ENCODE results near the gene PCDH12. TPM values are rescaled to one million over a fixed set of nuclear protein-coding genes. Genes with fewer than 3 reads are reported as not detected.
A peak's percentile ranks its signal among the peaks of the same experiment; 100 is the strongest.
"Not testable (repeated sequence)": the region's sequence is repeated elsewhere in the genome, so short reads cannot be mapped to it uniquely, and the experiment has no call there.

Gene PCDH12
- total and polyA plus RNA-seq, 2 donors (not counting 3 experiments of a cell fraction or from before 2014, with no cell fraction given) = 6.2 to 20.4 TPM

DNA sequence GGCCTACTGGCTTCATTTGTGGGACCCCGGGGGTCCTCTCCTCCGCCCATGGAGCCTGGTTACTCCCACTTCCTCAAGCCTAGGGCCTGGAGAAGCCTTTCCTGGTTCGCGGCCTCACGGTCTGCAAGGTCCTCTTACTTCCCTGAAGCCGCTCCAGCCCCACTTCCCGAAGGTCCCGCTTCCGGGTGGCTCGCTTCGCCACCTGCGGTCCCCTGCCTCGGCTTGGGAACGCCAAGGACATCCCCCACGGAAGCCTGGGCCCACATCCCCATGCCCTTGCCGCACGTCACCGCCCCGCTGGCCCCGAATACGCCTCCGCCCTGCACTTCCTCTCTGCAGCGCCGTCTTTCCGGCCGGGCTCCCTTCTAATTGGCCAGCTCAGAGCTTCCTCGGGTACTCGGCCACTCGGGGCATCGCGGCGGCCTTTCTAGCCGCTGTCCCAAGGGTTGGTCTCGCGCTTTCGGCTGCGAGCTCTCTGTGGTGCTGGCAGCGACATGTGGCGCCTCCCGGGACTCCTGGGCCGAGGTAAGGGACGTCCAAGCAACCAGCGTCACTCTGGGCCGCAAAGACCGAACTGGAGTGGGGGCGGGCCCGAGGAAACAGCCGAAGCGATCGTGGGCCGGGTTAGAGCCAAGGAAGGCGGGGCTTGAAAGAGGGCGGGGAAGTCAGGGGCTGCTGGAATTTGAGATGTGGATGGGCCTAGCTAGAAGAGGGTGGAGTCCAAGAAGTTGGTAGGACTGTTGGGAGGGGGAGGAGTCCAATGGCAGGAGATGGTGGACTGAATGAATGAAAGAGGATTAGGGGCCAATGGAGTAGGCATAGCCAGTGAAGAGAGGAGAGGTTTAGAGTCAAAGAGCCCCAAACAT lies 34.3 kb downstream of the PCDH12 start, which contains the start of gene DELE1:
TSS of gene DELE1 (plus strand) at position 424 of the 866 bp plus-strand sequence. CDS start at position 495, 71 bp downstream.
- ChIA-PET CTCF (interaction anchor here (0.6 to 3.0 kb wide), 10 partner anchors 9 to 247 kb away, joined by 3 to 19 read pairs (median 6); partner anchors contain the start of genes PCDH1 and PCDH12), POLR2A (interaction anchor here (0.9 to 1.9 kb wide), 4 partner anchors 18 to 45 kb away, joined by 3 to 9 read pairs (median 5); partner anchors contain the start of gene RNF14)
- DNase-seq (ENCODE audit: low read depth, low spot score) (peak; percentile 95), FAIRE-seq (peak; percentile 94)
- peak within 1 kb of the TSS; percentile 77 for H3K4me2 ChIP-seq (ENCODE audit: insufficient read depth, low read length)
- BruUV-seq (replicated peaks) = TSS peak; percentile 75
- intact Hi-C loops (cut with micrococcal nuclease) (loop anchor here (1.0 to 2.0 kb wide), 3 partner anchors 17 to 75 kb away; partner anchors contain the start of gene PCDH12), dilution Hi-C loops (cut with MboI; ENCODE audit: extremely low pct_ligation_motif_present, low sequenced_read_pairs) (no loop called here)
- H3K27ac ChIP-seq (ENCODE audit: insufficient read depth, low read depth, low read length) = peak within 1 kb of the TSS; percentile 84
- H3K36me3 ChIP-seq (ENCODE audit: control insufficient read depth in 2 of 2, extremely low read depth in 1 of 2, insufficient read depth in 2 of 2, low read length in 2 of 2) = peaks cover 3 to 13% of the 10 kb centered on the region in 2 experiments
- H2AFZ ChIP-seq (ENCODE audit: low read depth, low read length) = peak within 1 kb of the TSS; percentile 53
- H3K9ac ChIP-seq (replicated peaks; ENCODE audit: extremely low read depth, insufficient read depth, low read length) = peak within 1 kb of the TSS; percentile 82
- no peaks in the 10 kb centered on the region for H4K20me1 ChIP-seq (replicated peaks; ENCODE audit: control insufficient read depth, extremely low read depth, insufficient read depth, low read length)
- H3K4me1 ChIP-seq (ENCODE audit: control insufficient read depth, extremely low read depth, insufficient read depth, low read length) = peaks cover 15% of the 10 kb centered on the region
- no peaks in the 10 kb centered on the region for H3K9me3 ChIP-seq (replicated peaks; ENCODE audit: control insufficient read depth, insufficient read depth, low read length)
- TF ChIP-seq FOS (IDR thresholded peaks at IDR 0.05; ENCODE audit: borderline replicate concordance, insufficient read depth, low read length) = no peak
- peak; percentile 84 for TF ChIP-seq POLR2AphosphoS5 (IDR thresholded peaks at IDR 0.05; ENCODE audit: insufficient read depth, low read depth, low read length)
- TF ChIP-seq POLR2A (IDR thresholded peaks at IDR 0.05; ENCODE audit: low read depth, low read length) = peak; percentile 76
- peaks cover 11% of the 10 kb centered on the region for H3K79me2 ChIP-seq (ENCODE audit: control insufficient read depth, insufficient read depth, low read length)
- H3K9me1 ChIP-seq (replicated peaks; ENCODE audit: control insufficient read depth, extremely low read depth, insufficient read depth, low read length) = no peaks in the 10 kb centered on the region
- H3K4me3 ChIP-seq (replicated peaks in 1 of 3; ENCODE audit: insufficient read depth in 1 of 3, low read depth in 1 of 3, low read length in 3 of 3) = peak within 1 kb of the TSS; percentile 28 to 63 (median 47)
- H3K27me3 ChIP-seq (ENCODE audit: control insufficient read depth in 2 of 2, insufficient read depth in 2 of 2, low read length in 2 of 2) = no peaks in the 10 kb centered on the region

- intact Hi-C loops (cut with micrococcal nuclease) = loop anchor here (1.0 kb wide), 1 partner anchor 35 kb away; the partner anchor contains the start of gene PCDH12
- Histone ChIP-seq H3K4me2 (ENCODE audit: insufficient read depth, low read length) (peak overlapping the region; percentile 77), H3K4me3 (replicated peaks in 1 of 3; ENCODE audit: insufficient read depth in 1 of 3, low read depth in 1 of 3, low read length in 3 of 3) (peak overlapping the region; percentile 28 to 63 (median 47)), H3K27ac (ENCODE audit: insufficient read depth, low read depth, low read length) (peak overlapping the region; percentile 84), H2AFZ (ENCODE audit: low read depth, low read length) (peak overlapping the region; percentile 53), H3K4me1 (ENCODE audit: control insufficient read depth, extremely low read depth, insufficient read depth, low read length) (peaks cover 12% of the 10 kb centered on the region), H3K79me2 (ENCODE audit: control insufficient read depth, insufficient read depth, low read length) (peaks cover 11% of the 10 kb centered on the region), H3K9ac (replicated peaks; ENCODE audit: extremely low read depth, insufficient read depth, low read length) (peak overlapping the region; percentile 82), H3K36me3 (ENCODE audit: control insufficient read depth in 2 of 2, extremely low read depth in 1 of 2, insufficient read depth in 2 of 2, low read length in 2 of 2) (peaks cover 3 to 11% of the 10 kb centered on the region in 2 experiments)
- POLR2A ChIA-PET = interaction anchor here (0.9 to 1.9 kb wide), 4 partner anchors 18 to 46 kb away, joined by 3 to 9 read pairs (median 5); partner anchors contain the start of gene RNF14
- H3K9me3 ChIP-seq (replicated peaks; ENCODE audit: control insufficient read depth, insufficient read depth, low read length); H3K27me3 ChIP-seq (ENCODE audit: control insufficient read depth in 2 of 2, insufficient read depth in 2 of 2, low read length in 2 of 2); DNase-seq (ENCODE audit: low read depth, low spot score); H4K20me1 ChIP-seq (replicated peaks; ENCODE audit: control insufficient read depth, extremely low read depth, insufficient read depth, low read length); BruUV-seq (replicated peaks); FAIRE-seq; dilution Hi-C loops (cut with MboI; ENCODE audit: extremely low pct_ligation_motif_present, low sequenced_read_pairs); H3K9me1 ChIP-seq (replicated peaks; ENCODE audit: control insufficient read depth, extremely low read depth, insufficient read depth, low read length): not testable (repeated sequence)
- CTCF ChIA-PET = interaction anchor here (0.6 to 3.0 kb wide), 11 partner anchors 9 to 246 kb away, joined by 3 to 19 read pairs (median 8); partner anchors contain the start of genes PCDH1 and PCDH12
These were observed 35.1 kb downstream of the PCDH12 start for GRCh38 chr5:141922827-141923447.
